ENCODE data around the gene ATG9B. TPM values are rescaled to one million over a fixed set of nuclear protein-coding genes. Genes with fewer than 3 reads are reported as not detected.

The ATG9B gene
- total and polyA plus RNA-seq, 2 of the 13 experiments (the other 11 are each of a cell fraction or from before 2014, with no cell fraction given), result 0.24 TPM; not detected in 1

DNA sequence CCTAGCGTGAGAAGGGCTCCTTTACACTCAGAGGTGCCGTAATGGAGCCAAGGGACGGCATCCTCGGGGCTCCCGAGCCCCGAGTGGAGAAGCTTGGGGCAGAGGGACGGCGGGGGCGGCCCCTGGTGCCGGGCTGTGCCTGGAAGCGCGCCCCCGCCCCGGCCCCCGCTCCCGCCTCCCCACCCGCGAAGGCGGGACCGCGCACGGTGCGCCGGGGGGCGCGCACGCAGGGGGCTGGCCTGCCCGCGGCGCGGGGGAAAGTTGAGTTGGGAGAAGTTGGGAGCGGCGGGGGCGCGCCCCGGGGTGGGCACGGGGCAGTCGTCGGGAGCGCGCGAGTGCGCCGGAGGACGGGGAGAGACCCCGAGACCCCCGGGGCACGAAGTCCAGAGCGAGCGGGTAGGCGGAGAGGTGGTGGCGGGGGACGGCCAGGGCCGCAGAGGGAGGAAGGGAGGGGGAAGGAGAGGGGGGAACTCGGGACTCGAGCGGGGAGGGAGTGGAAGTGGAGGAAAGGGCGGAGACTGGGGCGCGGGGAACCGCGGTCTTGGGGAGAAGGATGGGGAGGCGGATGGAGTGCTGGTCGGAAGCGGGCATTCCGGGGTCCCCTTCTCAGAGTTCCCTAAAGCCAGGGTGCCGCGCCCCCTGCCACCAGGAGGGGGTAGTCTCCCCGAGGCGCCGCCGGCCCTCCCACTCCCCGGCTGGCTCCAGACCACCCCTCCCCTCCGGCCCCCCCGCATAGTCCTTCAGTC lies 35.2 kb upstream of the ATG9B start, which contains the start of gene SLC4A2 (continued):
- TF ChIP-seq JUND (CRISPR knock-in tag; IDR thresholded peaks at IDR 0.05) (no peak), FOSL1 (CRISPR knock-in tag; IDR thresholded peaks at IDR 0.05; ENCODE audit: borderline replicate concordance) (no peak), MTF2 (CRISPR knock-in tag; IDR thresholded peaks at IDR 0.05; ENCODE audit: borderline replicate concordance) (no peak), ZNF235 (CRISPR knock-in tag; IDR thresholded peaks at IDR 0.05; ENCODE audit: borderline replicate concordance) (no peak), SMAD3 (CRISPR knock-in tag; IDR thresholded peaks at IDR 0.05) (no peak), ISL2 (CRISPR knock-in tag; IDR thresholded peaks at IDR 0.05) (no peak), MZF1 (CRISPR knock-in tag; IDR thresholded peaks at IDR 0.05; ENCODE audit: borderline replicate concordance) (no peak), ZNF17 (CRISPR knock-in tag; IDR thresholded peaks at IDR 0.05) (no peak), REPIN1 (CRISPR knock-in tag; IDR thresholded peaks at IDR 0.05; ENCODE audit: borderline replicate concordance, low read depth) (no peak), GATAD1 (CRISPR knock-in tag; IDR thresholded peaks at IDR 0.05) (no peak; the same call in 1 of the 2 replicates), RXRA (CRISPR knock-in tag; IDR thresholded peaks at IDR 0.05) (no peak), RXRB (CRISPR knock-in tag; IDR thresholded peaks at IDR 0.05; ENCODE audit: borderline replicate concordance) (no peak), SP5 (CRISPR knock-in tag; IDR thresholded peaks at IDR 0.05; ENCODE audit: borderline replicate concordance, low read depth) (no peak), NFE2 (CRISPR knock-in tag; IDR thresholded peaks at IDR 0.05) (no peak), RBAK (CRISPR knock-in tag; IDR thresholded peaks at IDR 0.05) (no peak), ESRRA (CRISPR knock-in tag; IDR thresholded peaks at IDR 0.05; ENCODE audit: low read depth) (no peak), ZNF543 (CRISPR knock-in tag; IDR thresholded peaks at IDR 0.05) (no peak), ZNF737 (CRISPR knock-in tag; IDR thresholded peaks at IDR 0.05; ENCODE audit: borderline replicate concordance) (no peak), MYNN (CRISPR knock-in tag; IDR thresholded peaks at IDR 0.05; ENCODE audit: low read depth) (no peak), PAXIP1 (CRISPR knock-in tag; conservative IDR thresholded peaks at IDR 0.05) (no peak), SIX1 (CRISPR knock-in tag; IDR thresholded peaks at IDR 0.05; ENCODE audit: borderline replicate concordance) (no peak)
- TF ChIP-seq, protein P1, sequence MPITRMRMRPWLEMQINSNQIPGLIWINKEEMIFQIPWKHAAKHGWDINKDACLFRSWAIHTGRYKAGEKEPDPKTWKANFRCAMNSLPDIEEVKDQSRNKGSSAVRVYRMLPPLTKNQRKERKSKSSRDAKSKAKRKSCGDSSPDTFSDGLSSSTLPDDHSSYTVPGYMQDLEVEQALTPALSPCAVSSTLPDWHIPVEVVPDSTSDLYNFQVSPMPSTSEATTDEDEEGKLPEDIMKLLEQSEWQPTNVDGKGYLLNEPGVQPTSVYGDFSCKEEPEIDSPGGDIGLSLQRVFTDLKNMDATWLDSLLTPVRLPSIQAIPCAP (CRISPR knock-in tag; IDR thresholded peaks at IDR 0.05; ENCODE audit: low read depth), result no peak
- TF ChIP-seq, protein P2, sequence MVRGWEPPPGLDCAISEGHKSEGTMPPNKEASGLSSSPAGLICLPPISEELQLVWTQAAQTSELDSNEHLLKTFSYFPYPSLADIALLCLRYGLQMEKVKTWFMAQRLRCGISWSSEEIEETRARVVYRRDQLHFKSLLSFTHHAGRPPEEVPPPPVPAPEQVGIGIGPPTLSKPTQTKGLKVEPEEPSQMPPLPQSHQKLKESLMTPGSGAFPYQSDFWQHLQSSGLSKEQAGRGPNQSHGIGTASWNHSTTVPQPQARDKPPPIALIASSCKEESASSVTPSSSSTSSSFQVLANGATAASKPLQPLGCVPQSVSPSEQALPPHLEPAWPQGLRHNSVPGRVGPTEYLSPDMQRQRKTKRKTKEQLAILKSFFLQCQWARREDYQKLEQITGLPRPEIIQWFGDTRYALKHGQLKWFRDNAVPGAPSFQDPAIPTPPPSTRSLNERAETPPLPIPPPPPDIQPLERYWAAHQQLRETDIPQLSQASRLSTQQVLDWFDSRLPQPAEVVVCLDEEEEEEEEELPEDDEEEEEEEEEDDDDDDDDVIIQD (CRISPR knock-in tag; IDR thresholded peaks at IDR 0.05; ENCODE audit: low read depth), result no peak
- TF ChIP-seq, protein P3, sequence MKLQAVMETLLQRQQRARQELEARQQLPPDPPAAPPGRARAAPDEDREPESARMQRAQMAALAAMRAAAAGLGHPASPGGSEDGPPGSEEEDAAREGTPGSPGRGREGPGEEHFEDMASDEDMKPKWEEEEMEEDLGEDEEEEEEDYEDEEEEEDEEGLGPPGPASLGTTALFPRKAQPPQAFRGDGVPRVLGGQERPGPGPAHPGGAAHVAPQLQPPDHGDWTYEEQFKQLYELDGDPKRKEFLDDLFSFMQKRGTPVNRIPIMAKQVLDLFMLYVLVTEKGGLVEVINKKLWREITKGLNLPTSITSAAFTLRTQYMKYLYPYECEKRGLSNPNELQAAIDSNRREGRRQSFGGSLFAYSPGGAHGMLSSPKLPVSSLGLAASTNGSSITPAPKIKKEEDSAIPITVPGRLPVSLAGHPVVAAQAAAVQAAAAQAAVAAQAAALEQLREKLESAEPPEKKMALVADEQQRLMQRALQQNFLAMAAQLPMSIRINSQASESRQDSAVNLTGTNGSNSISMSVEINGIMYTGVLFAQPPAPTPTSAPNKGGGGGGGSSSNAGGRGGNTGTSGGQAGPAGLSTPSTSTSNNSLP (IDR thresholded peaks at IDR 0.05; ENCODE audit: low read depth, low read length), result no peak
